Neural crest cell (in vitro differentiated cells): ENCODE measurements around the gene BRD8. TPM values are rescaled to one million over a fixed set of nuclear protein-coding genes. Genes with fewer than 3 reads are reported as not detected.
"Not testable (repeated sequence)": the region's sequence is repeated elsewhere in the genome, so short reads cannot be mapped to it uniquely, and the experiment has no call there.

ENCODE experiments used
- DNase-seq: peaks from one replicate; pipeline ENCODE4 v3.0.0; 2021; ENCODE audit warnings: low read depth, mixed read lengths, low spot score
- H3K27ac Mint-ChIP-seq: one replicate; pipeline ENCODE4 v1.8.0; 2021; ENCODE audit warnings: mild to moderate bottlenecking, mixed read lengths; ENCODE audit not compliant: unreplicated experiment
- H3K27me3 Mint-ChIP-seq: 2 replicates; pipeline ENCODE4 v1.8.0; 2021; ENCODE audit warnings: low read depth, mild to moderate bottlenecking, mixed read lengths
- H3K36me3 Mint-ChIP-seq: 2 replicates; pipeline ENCODE4 v1.8.0; 2021; ENCODE audit warnings: low read depth, mild to moderate bottlenecking, mixed read lengths
- H3K4me1 Mint-ChIP-seq: 2 replicates; pipeline ENCODE4 v1.8.0; 2021; ENCODE audit warnings: mixed read lengths
- H3K4me3 Mint-ChIP-seq: one replicate; pipeline ENCODE4 v1.8.0; 2021; ENCODE audit warnings: mild to moderate bottlenecking, mixed read lengths
- H3K9me3 Mint-ChIP-seq: 2 replicates; pipeline ENCODE4 v1.8.0; 2021; ENCODE audit warnings: mixed read lengths
- CTCF ChIP-seq: fragments of 200-600 bp; sonication (generic); conservative IDR thresholded peaks from 2 replicates; pipeline ENCODE4 v1.5.0; 2021; ENCODE audit warnings: antibody characterized with exemption, mild to moderate bottlenecking
- total RNA-seq: library from RNA; stranded (reverse); gene quantifications from 2 replicates; pipeline ENCODE4 v1.2.1, GENCODE V29; 2021

Gene BRD8
- total RNA-seq, 1 donor from 2014 or later: 101 TPM

- Mint-ChIP-seq H3K4me3 (no peak overlapping the region), H3K27me3 (no peaks in the 10 kb centered on the region), H3K27ac (no peak overlapping the region), H3K36me3 (no peaks in the 10 kb centered on the region), H3K4me1 (peaks cover 17% of the 10 kb centered on the region), H3K9me3 (no peaks in the 10 kb centered on the region)
- no peak for TF ChIP-seq CTCF
- DNase-seq: no peak
Measured at GRCh38 chr5:138216799-138217198, 38.4 kb upstream of the BRD8 start.

- H3K4me1 Mint-ChIP-seq: peaks cover 24% of the 10 kb centered on the region
- no peak for TF ChIP-seq CTCF
- H3K36me3 Mint-ChIP-seq: no peaks in the 10 kb centered on the region
- peak within 1 kb of the TSS; percentile 98 for H3K27ac Mint-ChIP-seq
- no peaks in the 10 kb centered on the region for H3K9me3 Mint-ChIP-seq
- peak; percentile 86 for DNase-seq
- peak within 1 kb of the TSS; percentile 99 for H3K4me3 Mint-ChIP-seq
- no peaks in the 10 kb centered on the region for H3K27me3 Mint-ChIP-seq
Measured at GRCh38 chr5:138213161-138214029, 35.0 kb upstream of the BRD8 start, which contains the start of gene CDC23. Gene CDC23 (minus strand): TSS chr5:138213323. CDS start chr5:138213312, 11 bp downstream.

- Mint-ChIP-seq H3K27me3 (no peaks in the 10 kb centered on the region), H3K4me1 (peaks cover 24% of the 10 kb centered on the region), H3K36me3 (no peaks in the 10 kb centered on the region), H3K27ac (peak overlapping the region; percentile 98), H3K4me3 (peak overlapping the region; percentile 99), H3K9me3 (no peaks in the 10 kb centered on the region)
- no peak for DNase-seq
- TF ChIP-seq CTCF: no peak
Measured at GRCh38 chr5:138212828-138213160, 34.4 kb upstream of the BRD8 start.

- Mint-ChIP-seq H3K27me3 (no peaks in the 10 kb centered on the region), H3K9me3 (no peaks in the 10 kb centered on the region), H3K36me3 (no peaks in the 10 kb centered on the region), H3K4me1 (peaks cover 24% of the 10 kb centered on the region), H3K4me3 (peak overlapping the region; percentile 77), H3K27ac (no peak overlapping the region)
- no peak for DNase-seq
- TF ChIP-seq CTCF: no peak
Measured at GRCh38 chr5:138210985-138211384, 32.6 kb upstream of the BRD8 start.

- H3K27ac Mint-ChIP-seq, DNase-seq, H3K4me3 Mint-ChIP-seq, H3K9me3 Mint-ChIP-seq, H3K27me3 Mint-ChIP-seq, H3K4me1 Mint-ChIP-seq: not testable (repeated sequence)
- H3K36me3 Mint-ChIP-seq: peaks cover 16% of the 10 kb centered on the region
Measured at GRCh38 chr5:138193859-138194258, 15.4 kb upstream of the BRD8 start.

GRCh38 chr5:138192826-138193225 lies 14.4 kb upstream of the BRD8 start:
- DNase-seq: no peak
- Mint-ChIP-seq H3K4me3 (no peak overlapping the region), H3K27ac (no peak overlapping the region), H3K27me3 (no peaks in the 10 kb centered on the region), H3K4me1 (no peaks in the 10 kb centered on the region), H3K9me3 (no peaks in the 10 kb centered on the region), H3K36me3 (peaks cover 18% of the 10 kb centered on the region)
- TF ChIP-seq CTCF: no peak
